ENCODE results near the gene ANKHD1. TPM values are rescaled to one million over a fixed set of nuclear protein-coding genes. Genes with fewer than 3 reads are reported as not detected.

The ANKHD1 gene
- total RNA-seq, 2 donors from 2014 or later: 223 to 228 TPM

Other genes starting within 250 kb of the ANKHD1 start
- 1 to 10 TPM; 7.8 to 8.8 TPM for gene CYSTM1, start 226.6 kb upstream of the ANKHD1 start, total RNA-seq
- 10 to 100 TPM; 33.4 to 35.2 TPM for gene PFDN1, start 98.7 kb upstream of the ANKHD1 start, total RNA-seq
- 1 to 10 TPM; 3.2 to 7.3 TPM for gene HBEGF, start 55.2 kb upstream of the ANKHD1 start, total RNA-seq
- gene SLC4A9, start 41.6 kb upstream of the ANKHD1 start, total RNA-seq: not detected
- gene EIF4EBP3, start 145.8 kb downstream of the ANKHD1 start, total RNA-seq: 10 to 100 TPM in 1 of 2 donors, 1 to 10 TPM in 1; 9.1 to 14.0 TPM
- 10 to 100 TPM; 29.9 to 33.2 TPM for gene SRA1, start 155.6 kb downstream of the ANKHD1 start, total RNA-seq
- 10 to 100 TPM; 47.5 to 59.0 TPM for gene APBB3, start 162.8 kb downstream of the ANKHD1 start, total RNA-seq
- 10 to 100 TPM; 43.2 to 45.0 TPM for gene SLC35A4, start 163.0 kb downstream of the ANKHD1 start, total RNA-seq
- 1 to 10 TPM; 1.4 to 9.2 TPM for gene CD14, start 231.3 kb downstream of the ANKHD1 start, total RNA-seq
- gene TMCO6, start 237.6 kb downstream of the ANKHD1 start, total RNA-seq: 10 to 100 TPM; 18.3 to 23.1 TPM
- gene NDUFA2, start 245.8 kb downstream of the ANKHD1 start, total RNA-seq: 10 to 100 TPM; 40.7 to 46.2 TPM
- gene IK, start 246.0 kb downstream of the ANKHD1 start, total RNA-seq: 100 to 1,000 TPM; 168 to 172 TPM